SK-N-MC (cell line): ENCODE data around the gene INSRR.

Source experiments
- EZH2 ChIP-seq: fragments of 200-600 bp; sonication (generic); IDR thresholded peaks from one replicate; pipeline ENCODE4 v1.6.1; 2017; ENCODE audit warnings: antibody characterized with exemption
- FOXP2 ChIP-seq: optimal IDR thresholded peaks from 2 replicates; pipeline ENCODE3; 2011; ENCODE audit warnings: mild to moderate bottlenecking, moderate library complexity; ENCODE audit not compliant: insufficient read depth; ENCODE audit errors: extremely low read length, control extremely low read depth
- POLR2AphosphoS5 ChIP-seq: IDR thresholded peaks from 2 replicates; pipeline ENCODE4 v1.6.1; 2012; ENCODE audit warnings: mild to moderate bottlenecking, low read depth, low read length, borderline replicate concordance

DNA sequence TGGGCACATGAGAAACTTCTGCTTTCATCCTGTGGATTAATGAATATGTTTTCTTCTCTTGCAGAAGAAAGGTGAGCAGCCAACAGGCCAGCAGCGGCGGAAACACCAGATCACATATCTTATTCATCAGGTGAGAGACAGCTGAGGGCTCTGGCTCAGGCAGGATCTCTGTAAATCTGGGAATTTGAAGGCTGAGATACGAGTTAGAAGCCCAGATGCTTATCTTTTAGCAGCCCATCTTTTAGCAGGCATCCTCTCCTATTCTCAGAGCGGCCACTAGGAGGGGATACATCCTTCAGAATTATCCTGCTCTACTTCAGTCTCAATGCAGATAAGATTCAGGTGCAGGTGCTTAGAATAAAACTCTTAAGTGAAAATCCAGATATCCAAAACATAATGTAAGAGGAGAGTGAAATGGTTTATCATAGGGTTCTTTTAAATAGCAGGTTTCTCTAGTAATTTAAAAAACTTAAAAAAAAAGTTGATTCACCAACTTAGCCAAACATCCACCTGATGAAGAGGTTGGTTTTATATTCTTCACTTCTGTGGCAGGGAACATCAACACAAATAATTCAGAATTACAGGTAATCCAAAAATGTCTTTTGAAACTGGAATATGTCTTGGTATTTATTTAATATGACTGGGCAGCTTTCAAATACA, 61.6 kb downstream of the INSRR start:
- TF ChIP-seq EZH2 (no peak), POLR2AphosphoS5 (no peak), FOXP2 (no peak)
